Caco-2 (cell line): ENCODE data around the gene NES. TPM values are rescaled to one million over a fixed set of nuclear protein-coding genes. Genes with fewer than 3 reads are reported as not detected.

Source experiments
- BruUV-seq: library from RNA; stranded (reverse); fragments of 400-500 nt; replicated peaks from 2 replicates; lab custom pipeline; 2021; lab: Mats Ljungman, UMichigan
- CTCF ChIA-PET: fragments of 300-600 bp; sonication (Branson Sonifier 250); formaldehyde crosslinking; loops from one replicate; lab custom pipeline; 2022; ENCODE audit warnings: antibody characterized with exemption; lab: Charles Lee
- POLR2A ChIA-PET: fragments of 300-600 bp; sonication (Branson Sonifier 250); formaldehyde crosslinking; loops from one replicate; lab custom pipeline; 2022; ENCODE audit warnings: antibody characterized with exemption; lab: Charles Lee
- DNase-seq, 2 experiments: peaks; one replicate each; pipeline versions ENCODE4 v3.0.0 to v3.0.0-alpha.2; 2020 to 2022
- H3K27me3 ChIP-seq: replicated peaks from 2 replicates; pipeline ENCODE4 v1.6.0; 2011; ENCODE audit warnings: low read length; ENCODE audit not compliant: control insufficient read depth, insufficient read depth
- H3K36me3 ChIP-seq: 2 replicates; pipeline ENCODE4 v1.5.1; 2011; ENCODE audit warnings: low read length; ENCODE audit not compliant: control insufficient read depth, insufficient read depth
- H3K4me1 ChIP-seq: fragments of 250-450 bp; sonication (Bioruptor Pico); 2 replicates; pipeline ENCODE4 v1.5.1; 2020; ENCODE audit warnings: mild to moderate bottlenecking
- H3K4me3 ChIP-seq: 2 replicates; pipeline ENCODE4 v1.5.1; 2011; ENCODE audit warnings: low read depth, mild to moderate bottlenecking, control low read depth, low read length
- H3K9me3 ChIP-seq: fragments of 250-450 bp; sonication (Bioruptor Pico); 2 replicates; pipeline ENCODE4 v1.5.1; 2020; ENCODE audit warnings: mild to moderate bottlenecking, moderate library complexity
- H3K27ac Mint-ChIP-seq: one replicate; pipeline ENCODE4 v1.8.0; 2022; ENCODE audit warnings: mixed read lengths; ENCODE audit not compliant: unreplicated experiment
- H3K27me3 Mint-ChIP-seq: one replicate; pipeline ENCODE4 v1.8.0; 2022; ENCODE audit warnings: mixed read lengths; ENCODE audit not compliant: insufficient read depth, unreplicated experiment
- H3K36me3 Mint-ChIP-seq: one replicate; pipeline ENCODE4 v1.8.0; 2022; ENCODE audit warnings: mild to moderate bottlenecking, mixed read lengths; ENCODE audit not compliant: insufficient read depth, unreplicated experiment
- H3K4me1 Mint-ChIP-seq: one replicate; pipeline ENCODE4 v1.8.0; 2022; ENCODE audit warnings: low read depth, mixed read lengths; ENCODE audit not compliant: unreplicated experiment
- H3K4me3 Mint-ChIP-seq: one replicate; pipeline ENCODE4 v1.8.0; 2022; ENCODE audit warnings: mild to moderate bottlenecking, moderate library complexity, mixed read lengths; ENCODE audit not compliant: unreplicated experiment
- H3K9me3 Mint-ChIP-seq: one replicate; pipeline ENCODE4 v1.8.0; 2022; ENCODE audit warnings: mixed read lengths; ENCODE audit not compliant: unreplicated experiment
- CTCF ChIP-seq, 2 experiments: fragments of 200-600 bp in 1 of 2; IDR thresholded peaks; 1 replicate in 1 of 2; 2 replicates in 1 of 2; pipeline versions ENCODE4 v1.5.1 to v1.8.0; 2011 to 2022; ENCODE audit warnings: antibody characterized with exemption in 1 of 2, control low read depth in 1 of 2, inconsistent platforms in 1 of 2, low read depth in 1 of 2, low read length in 1 of 2, mild to moderate bottlenecking in 1 of 2, moderate library complexity in 1 of 2; ENCODE audit not compliant: insufficient read depth in 1 of 2, severe bottlenecking in 1 of 2, unreplicated experiment in 1 of 2
- intact Hi-C: fragments of 100-400 bp; cut with micrococcal nuclease; formaldehyde crosslinking; loops from one replicate; pipeline ENCODE4 v1.10.0; 2022; ENCODE audit not compliant: unreplicated experiment
- total RNA-seq: library from RNA; stranded (reverse); gene quantifications from 2 replicates; pipeline ENCODE4 v1.2.3, GENCODE V29; 2022

NES gene
- total RNA-seq, 1 experiment from 2014 or later: 18.0 TPM

GRCh38 chr1:156645056-156645455 is 32.2 kb downstream of the NES start:
- Histone ChIP-seq H3K36me3 (no peaks in the 10 kb centered on the region), H3K4me1 (no peaks in the 10 kb centered on the region), H3K9me3 (no peaks in the 10 kb centered on the region), H3K27me3 (no peaks in the 10 kb centered on the region), H3K4me3 (no peak overlapping the region)
- POLR2A ChIA-PET: no interaction called here
- Mint-ChIP-seq H3K27me3 (peaks cover 4% of the 10 kb centered on the region), H3K4me1 (no peaks in the 10 kb centered on the region), H3K9me3 (no peaks in the 10 kb centered on the region), H3K36me3 (no peaks in the 10 kb centered on the region), H3K4me3 (no peak overlapping the region), H3K27ac (no peak overlapping the region)
- TF ChIP-seq CTCF (IDR thresholded peaks at IDR 0.05; ENCODE audit: insufficient read depth in 1 of 2, low read depth in 1 of 2, low read length in 1 of 2, severe bottlenecking in 1 of 2, unreplicated experiment in 1 of 2): no peak
- no TSS peak for BruUV-seq
- CTCF ChIA-PET: no interaction called here
- intact Hi-C loops: no loop called here
- no peak for DNase-seq

GRCh38 chr1:156644640-156645039 is 32.6 kb downstream of the NES start:
- no peaks in the 10 kb centered on the region for H3K9me3 ChIP-seq
- H3K27me3 ChIP-seq: no peaks in the 10 kb centered on the region
- H3K27me3 Mint-ChIP-seq: peaks cover 4% of the 10 kb centered on the region
- BruUV-seq: no TSS peak
- no peaks in the 10 kb centered on the region for H3K36me3 Mint-ChIP-seq
- H3K36me3 ChIP-seq: no peaks in the 10 kb centered on the region
- H3K4me1 Mint-ChIP-seq: no peaks in the 10 kb centered on the region
- H3K9me3 Mint-ChIP-seq: no peaks in the 10 kb centered on the region
- H3K4me3 Mint-ChIP-seq: no peak overlapping the region
- intact Hi-C loops: no loop called here
- H3K4me1 ChIP-seq: no peaks in the 10 kb centered on the region
- ChIA-PET CTCF (no interaction called here), POLR2A (no interaction called here)
- H3K4me3 ChIP-seq: no peak overlapping the region
- H3K27ac Mint-ChIP-seq: no peak overlapping the region
- no peak for DNase-seq
- TF ChIP-seq CTCF (IDR thresholded peaks at IDR 0.05; ENCODE audit: insufficient read depth in 1 of 2, low read depth in 1 of 2, low read length in 1 of 2, severe bottlenecking in 1 of 2, unreplicated experiment in 1 of 2): no peak

DNA sequence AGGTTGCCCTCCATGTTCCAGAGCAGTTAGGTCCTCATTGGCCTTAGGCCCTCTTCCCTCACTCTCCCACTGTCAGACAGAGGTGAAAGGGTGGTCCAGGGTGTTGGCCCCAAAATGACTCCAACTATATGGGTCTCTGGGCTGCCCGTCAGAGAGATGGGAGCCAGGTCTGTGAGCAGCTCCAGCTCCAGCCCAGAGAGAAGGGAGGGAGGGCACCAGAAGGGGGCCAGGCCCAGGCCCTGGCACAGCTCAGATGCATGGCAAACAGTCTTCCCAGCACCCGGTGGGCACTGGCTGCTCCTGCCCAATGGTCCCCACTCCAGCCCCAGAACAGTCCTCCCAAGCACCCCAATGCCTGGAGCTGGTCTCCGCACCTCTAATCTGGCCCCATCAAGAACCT is 33.1 kb downstream of the NES start:
- intact Hi-C loops: no loop called here
- H3K36me3 Mint-ChIP-seq: no peaks in the 10 kb centered on the region
- CTCF ChIA-PET: interaction anchor here (1.2 kb wide), 1 partner anchor 20 kb away, joined by 4 read pairs; no protein-coding TSS in a partner anchor
- no peak for TF ChIP-seq CTCF (IDR thresholded peaks at IDR 0.05; ENCODE audit: insufficient read depth in 1 of 2, low read depth in 1 of 2, low read length in 1 of 2, severe bottlenecking in 1 of 2, unreplicated experiment in 1 of 2)
- no peaks in the 10 kb centered on the region for H3K9me3 Mint-ChIP-seq
- Histone ChIP-seq H3K9me3 (no peaks in the 10 kb centered on the region), H3K4me1 (no peaks in the 10 kb centered on the region), H3K27me3 (no peaks in the 10 kb centered on the region), H3K4me3 (no peak overlapping the region), H3K36me3 (no peaks in the 10 kb centered on the region)
- H3K4me1 Mint-ChIP-seq: no peaks in the 10 kb centered on the region
- no TSS peak for BruUV-seq
- POLR2A ChIA-PET: no interaction called here
- H3K27me3 Mint-ChIP-seq: peaks cover 4% of the 10 kb centered on the region
- no peak overlapping the region for H3K27ac Mint-ChIP-seq
- H3K4me3 Mint-ChIP-seq: no peak overlapping the region
- DNase-seq: no peak
